Effector memory CD4-positive, alpha-beta T cell (primary cell): ENCODE data around the gene CLEC16A.

Experiments
- DNase-seq, 3 donors: peaks; one replicate each; pipeline ENCODE4 v3.0.0-alpha.2; 2020
- H3K27ac ChIP-seq: 2 replicates; pipeline ENCODE4 v1.7.0; 2013; ENCODE audit warnings: mild to moderate bottlenecking, low read length, moderate library complexity; ENCODE audit not compliant: insufficient read depth, poor library complexity, severe bottlenecking
- H3K27me3 ChIP-seq: replicated peaks from 2 replicates; pipeline ENCODE4 v1.7.0; 2013; ENCODE audit warnings: mild to moderate bottlenecking, low read length; ENCODE audit not compliant: insufficient read depth, control insufficient read depth, poor library complexity, severe bottlenecking
- H3K36me3 ChIP-seq: 2 replicates; pipeline ENCODE4 v1.7.0; 2013; ENCODE audit warnings: mild to moderate bottlenecking, low read length, moderate library complexity; ENCODE audit not compliant: control insufficient read depth, insufficient read depth
- H3K4me1 ChIP-seq: 2 replicates; pipeline ENCODE4 v1.7.0; 2013; ENCODE audit warnings: low read length, mild to moderate bottlenecking; ENCODE audit not compliant: control insufficient read depth, insufficient read depth, poor library complexity, severe bottlenecking
- H3K4me3 ChIP-seq: 2 replicates; pipeline ENCODE4 v1.7.0; 2013; ENCODE audit warnings: low read length, low read depth, mild to moderate bottlenecking; ENCODE audit not compliant: insufficient read depth, poor library complexity, severe bottlenecking
- H3K9me3 ChIP-seq: 2 replicates; pipeline ENCODE4 v1.7.0; 2013; ENCODE audit warnings: mild to moderate bottlenecking, low read length, moderate library complexity; ENCODE audit not compliant: control insufficient read depth

The CLEC16A gene

GRCh38 chr16:11159282-11159681 is 214.9 kb downstream of the CLEC16A start:
- Histone ChIP-seq H3K27ac (no peak overlapping the region), H3K4me3 (no peak overlapping the region), H3K36me3 (no peaks in the 10 kb centered on the region), H3K9me3 (no peaks in the 10 kb centered on the region), H3K4me1 (no peaks in the 10 kb centered on the region), H3K27me3 (no peaks in the 10 kb centered on the region)
- DNase-seq, result no peak

- H3K27me3 ChIP-seq, result no peaks in the 10 kb centered on the region
- H3K9me3 ChIP-seq, result no peaks in the 10 kb centered on the region
- no peak for DNase-seq
- no peak overlapping the region for H3K4me3 ChIP-seq
- no peak overlapping the region for H3K27ac ChIP-seq
- no peaks in the 10 kb centered on the region for H3K36me3 ChIP-seq
- H3K4me1 ChIP-seq, result no peaks in the 10 kb centered on the region
These were observed 216.3 kb downstream of the CLEC16A start for GRCh38 chr16:11160676-11161115.

- Histone ChIP-seq H3K36me3 (peaks cover 4% of the 10 kb centered on the region), H3K27me3 (no peaks in the 10 kb centered on the region), H3K9me3 (no peaks in the 10 kb centered on the region), H3K4me3 (no peak overlapping the region), H3K27ac (no peak overlapping the region), H3K4me1 (no peaks in the 10 kb centered on the region)
- DNase-seq, result no peak
These were observed 217.1 kb downstream of the CLEC16A start for GRCh38 chr16:11161439-11161838.

DNA sequence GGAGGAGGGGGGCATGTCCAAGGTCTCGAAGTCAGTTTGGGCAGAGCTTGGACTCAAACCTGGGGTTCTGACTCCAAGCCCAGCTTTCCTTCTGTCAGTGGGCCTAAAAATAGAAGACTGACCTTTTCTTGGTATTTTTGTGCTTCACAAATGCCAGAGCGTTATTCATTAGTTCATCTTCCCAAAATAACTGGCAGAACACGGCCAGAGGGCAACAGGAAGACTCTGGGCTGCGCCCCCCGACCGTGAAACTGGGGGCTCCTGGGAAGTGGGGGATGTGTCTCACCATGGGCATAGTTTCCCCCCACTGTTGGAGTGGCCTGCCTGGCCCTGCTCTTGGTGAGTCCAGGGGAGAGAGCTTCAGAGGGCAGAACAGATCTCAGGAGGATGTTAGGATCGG is 217.6 kb downstream of the CLEC16A start:
- DNase-seq, result no peak
- Histone ChIP-seq H3K36me3 (peaks cover 8% of the 10 kb centered on the region), H3K27ac (no peak overlapping the region), H3K4me3 (no peak overlapping the region), H3K27me3 (no peaks in the 10 kb centered on the region), H3K9me3 (no peaks in the 10 kb centered on the region), H3K4me1 (no peaks in the 10 kb centered on the region)

- Histone ChIP-seq H3K27me3 (no peaks in the 10 kb centered on the region), H3K4me1 (no peaks in the 10 kb centered on the region), H3K9me3 (no peaks in the 10 kb centered on the region), H3K4me3 (no peak overlapping the region), H3K36me3 (peaks cover 16% of the 10 kb centered on the region), H3K27ac (no peak overlapping the region)
- no peak for DNase-seq
These were observed 218.4 kb downstream of the CLEC16A start for GRCh38 chr16:11162586-11163268.

DNA sequence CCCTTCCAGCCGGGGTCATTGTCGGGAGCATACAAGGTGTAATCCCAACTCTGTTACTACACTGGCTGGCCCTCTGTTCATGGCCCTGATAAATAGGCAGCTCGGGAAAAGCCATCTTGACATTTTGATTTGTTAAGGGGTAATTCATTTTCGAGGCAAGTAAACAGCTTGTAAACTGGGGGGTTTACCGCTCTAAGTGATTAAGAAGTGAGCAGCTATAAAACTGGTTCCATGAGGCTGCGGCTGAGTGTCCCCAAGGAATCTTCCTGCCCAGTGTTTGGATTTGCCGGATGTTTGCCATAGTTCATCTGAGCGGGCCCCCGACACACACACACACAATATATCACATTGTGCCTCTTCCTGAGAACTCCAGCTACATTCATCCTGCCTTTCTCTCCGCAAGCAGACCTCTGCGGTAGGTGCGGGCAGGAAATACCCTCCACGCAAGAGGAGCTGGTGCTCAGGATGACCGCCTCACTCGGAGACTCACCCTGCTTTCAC is 219.4 kb downstream of the CLEC16A start:
- H3K27ac ChIP-seq, result no peak overlapping the region
- H3K27me3 ChIP-seq, result no peaks in the 10 kb centered on the region
- no peak overlapping the region for H3K4me3 ChIP-seq
- no peak for DNase-seq
- no peaks in the 10 kb centered on the region for H3K9me3 ChIP-seq
- peaks cover 18% of the 10 kb centered on the region for H3K36me3 ChIP-seq
- no peaks in the 10 kb centered on the region for H3K4me1 ChIP-seq

DNA sequence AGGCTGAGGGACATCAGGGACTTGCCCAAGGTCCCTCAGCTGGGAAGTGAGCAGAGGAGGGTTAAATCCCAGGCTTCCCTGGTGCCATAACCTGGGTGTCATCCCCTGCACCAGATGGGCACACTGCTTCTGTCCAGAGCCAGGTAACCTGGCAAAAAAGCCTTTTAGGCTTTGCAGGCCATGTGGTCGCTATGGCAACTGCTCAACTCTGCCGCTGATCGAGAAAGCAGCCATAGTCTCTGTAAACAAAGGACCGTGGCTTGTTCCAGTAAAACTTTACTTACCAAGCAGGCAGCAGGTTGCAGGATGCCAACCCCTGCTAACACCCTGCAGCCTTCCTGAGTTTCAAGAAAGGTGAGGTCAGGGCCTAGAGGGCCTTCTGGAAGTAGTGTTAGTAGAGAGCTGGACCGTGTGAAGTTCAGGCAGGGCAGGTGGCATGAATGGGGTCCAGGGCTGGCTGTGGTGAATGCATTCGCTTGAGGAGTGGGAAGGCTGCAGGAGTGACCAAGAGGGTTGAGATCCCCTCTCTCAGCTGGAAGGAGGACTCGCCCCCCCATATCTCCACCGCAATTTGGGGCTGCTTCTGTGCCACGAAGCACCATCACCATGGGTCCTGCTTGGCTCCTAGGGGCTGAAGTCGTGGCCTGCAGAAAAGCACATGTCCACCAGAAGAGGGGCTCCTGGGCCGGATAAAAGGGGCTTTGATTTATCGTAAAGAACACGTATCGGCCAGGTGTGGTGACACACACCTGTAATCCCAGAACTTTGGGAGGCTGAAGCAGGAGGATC is 220.3 kb downstream of the CLEC16A start:
- DNase-seq, result no peak
- Histone ChIP-seq H3K4me3 (no peak overlapping the region), H3K27me3 (no peaks in the 10 kb centered on the region), H3K9me3 (no peaks in the 10 kb centered on the region), H3K4me1 (no peaks in the 10 kb centered on the region), H3K36me3 (peaks cover 20% of the 10 kb centered on the region), H3K27ac (no peak overlapping the region)

DNA sequence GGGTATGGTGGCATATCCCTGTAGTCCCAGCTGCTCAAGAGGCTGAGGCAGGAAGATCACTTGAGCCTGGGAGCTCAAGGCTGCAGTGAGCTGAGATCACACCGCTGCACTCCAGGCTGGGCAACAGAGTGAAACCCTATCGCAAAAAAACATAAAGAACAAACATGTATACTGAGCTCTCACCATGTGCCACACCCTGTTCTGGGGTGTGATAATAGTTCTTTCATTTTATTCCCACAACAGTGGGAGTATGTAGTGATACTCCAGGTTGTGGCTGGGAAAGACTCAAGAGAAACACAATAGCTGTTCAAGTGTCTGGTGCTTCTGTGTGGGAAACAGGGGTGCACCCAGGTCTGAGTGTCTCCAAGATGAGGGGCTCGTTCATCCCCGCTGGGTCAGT is 221.0 kb downstream of the CLEC16A start:
- H3K9me3 ChIP-seq, result no peaks in the 10 kb centered on the region
- no peak for DNase-seq
- no peaks in the 10 kb centered on the region for H3K27me3 ChIP-seq
- no peak overlapping the region for H3K27ac ChIP-seq
- peaks cover 22% of the 10 kb centered on the region for H3K36me3 ChIP-seq
- no peaks in the 10 kb centered on the region for H3K4me1 ChIP-seq
- H3K4me3 ChIP-seq, result no peak overlapping the region

- no peaks in the 10 kb centered on the region for H3K4me1 ChIP-seq
- no peak overlapping the region for H3K4me3 ChIP-seq
- no peak overlapping the region for H3K27ac ChIP-seq
- H3K36me3 ChIP-seq, result peaks cover 22% of the 10 kb centered on the region
- DNase-seq, result no peak
- no peaks in the 10 kb centered on the region for H3K9me3 ChIP-seq
- H3K27me3 ChIP-seq, result no peaks in the 10 kb centered on the region
These were observed 221.7 kb downstream of the CLEC16A start for GRCh38 chr16:11165894-11166665.
